ENCODE measurements around the gene ART4.
A peak's percentile ranks its signal among the peaks of the same experiment; 100 is the strongest.

Gene ART4

DNA sequence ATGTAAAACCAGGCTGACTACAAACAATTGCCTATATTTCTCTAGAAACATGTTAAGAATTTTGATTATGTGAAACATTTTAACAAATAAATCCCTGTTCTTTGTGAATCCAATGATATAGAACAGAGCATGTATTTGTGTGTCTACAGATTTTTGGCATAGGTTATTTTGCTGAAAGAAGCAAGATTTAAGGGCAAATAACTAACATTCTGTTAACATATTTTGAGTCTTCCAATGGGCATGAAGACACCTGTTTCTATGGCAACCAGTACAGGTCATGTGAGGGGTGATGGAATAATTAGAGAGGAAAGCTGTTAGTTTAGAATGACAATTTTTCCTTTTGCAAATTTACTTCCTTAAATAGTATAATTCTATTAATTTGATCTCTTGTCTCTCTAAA, 8.8 kb downstream of the ART4 start:
- TF ChIP-seq PPARA (CRISPR knock-in tag; IDR thresholded peaks at IDR 0.05; ENCODE audit: borderline replicate concordance): no peak
- no peak for TF ChIP-seq TOX (CRISPR knock-in tag; IDR thresholded peaks at IDR 0.05; ENCODE audit: borderline replicate concordance)
- no peak for TF ChIP-seq BACH2 (CRISPR knock-in tag; IDR thresholded peaks at IDR 0.05; ENCODE audit: borderline replicate concordance)
- TF ChIP-seq ZNF70 (CRISPR knock-in tag; IDR thresholded peaks at IDR 0.05): no peak
- TF ChIP-seq ZNF8 (CRISPR knock-in tag; IDR thresholded peaks at IDR 0.05): no peak
- TF ChIP-seq CSDC2 (CRISPR knock-in tag; IDR thresholded peaks at IDR 0.05): no peak
- no peak for TF ChIP-seq ARNTL (CRISPR knock-in tag; IDR thresholded peaks at IDR 0.05; ENCODE audit: borderline replicate concordance, low read depth)
- TF ChIP-seq ESRRG (CRISPR knock-in tag; IDR thresholded peaks at IDR 0.05): no peak
- TF ChIP-seq ISL1 (CRISPR knock-in tag; IDR thresholded peaks at IDR 0.05): peak; percentile 56; the same call in 1 of the 2 replicates
- no peak; the same call in 2 of the 3 replicates for ATAC-seq

DNA sequence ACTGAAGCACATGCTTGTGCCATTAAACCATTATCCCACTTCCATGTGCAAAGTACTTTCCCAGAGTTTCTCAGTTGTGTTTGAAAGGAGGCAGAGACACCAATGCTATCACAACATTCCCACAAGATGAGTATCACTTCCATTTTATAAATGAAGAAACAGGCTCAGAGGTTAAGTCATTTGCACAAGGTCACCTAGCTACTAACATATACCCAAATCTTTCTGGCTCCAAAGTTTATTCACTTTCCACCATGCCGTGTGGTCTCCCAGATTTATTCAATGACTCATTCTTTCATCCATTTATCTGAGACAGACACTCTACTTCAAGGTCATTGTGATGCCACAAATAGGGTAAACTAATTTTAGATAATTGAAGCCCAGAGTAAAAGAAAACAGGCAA, 9.4 kb downstream of the ART4 start:
- TF ChIP-seq SNAI2 (CRISPR knock-in tag; IDR thresholded peaks at IDR 0.05) (peak; percentile 52; the same call in 1 of the 2 replicates), ISL1 (CRISPR knock-in tag; IDR thresholded peaks at IDR 0.05) (peak; percentile 64), CSDC2 (CRISPR knock-in tag; IDR thresholded peaks at IDR 0.05) (peak; percentile 94; the same call in 1 of the 2 replicates), TCF4 (CRISPR knock-in tag; IDR thresholded peaks at IDR 0.05; ENCODE audit: borderline replicate concordance) (0 out of 2 replicates have a peak, but pooled peaks have one; percentile 7), PPARA (CRISPR knock-in tag; IDR thresholded peaks at IDR 0.05; ENCODE audit: borderline replicate concordance) (no peak), ZFP3 (CRISPR knock-in tag; IDR thresholded peaks at IDR 0.05) (peak; percentile 84), GLIS3 (CRISPR knock-in tag; IDR thresholded peaks at IDR 0.05) (0 out of 2 replicates have a peak, but pooled peaks have one; percentile 36), TOX (CRISPR knock-in tag; IDR thresholded peaks at IDR 0.05; ENCODE audit: borderline replicate concordance) (no peak)
- TF ChIP-seq, protein P1, sequence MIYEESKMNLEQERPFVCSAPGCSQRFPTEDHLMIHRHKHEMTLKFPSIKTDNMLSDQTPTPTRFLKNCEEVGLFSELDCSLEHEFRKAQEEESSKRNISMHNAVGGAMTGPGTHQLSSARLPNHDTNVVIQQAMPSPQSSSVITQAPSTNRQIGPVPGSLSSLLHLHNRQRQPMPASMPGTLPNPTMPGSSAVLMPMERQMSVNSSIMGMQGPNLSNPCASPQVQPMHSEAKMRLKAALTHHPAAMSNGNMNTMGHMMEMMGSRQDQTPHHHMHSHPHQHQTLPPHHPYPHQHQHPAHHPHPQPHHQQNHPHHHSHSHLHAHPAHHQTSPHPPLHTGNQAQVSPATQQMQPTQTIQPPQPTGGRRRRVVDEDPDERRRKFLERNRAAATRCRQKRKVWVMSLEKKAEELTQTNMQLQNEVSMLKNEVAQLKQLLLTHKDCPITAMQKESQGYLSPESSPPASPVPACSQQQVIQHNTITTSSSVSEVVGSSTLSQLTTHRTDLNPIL (CRISPR knock-in tag; IDR thresholded peaks at IDR 0.05; ENCODE audit: low read depth): peak; percentile 33; the same call in 1 of the 2 replicates
- TF ChIP-seq, protein P2, sequence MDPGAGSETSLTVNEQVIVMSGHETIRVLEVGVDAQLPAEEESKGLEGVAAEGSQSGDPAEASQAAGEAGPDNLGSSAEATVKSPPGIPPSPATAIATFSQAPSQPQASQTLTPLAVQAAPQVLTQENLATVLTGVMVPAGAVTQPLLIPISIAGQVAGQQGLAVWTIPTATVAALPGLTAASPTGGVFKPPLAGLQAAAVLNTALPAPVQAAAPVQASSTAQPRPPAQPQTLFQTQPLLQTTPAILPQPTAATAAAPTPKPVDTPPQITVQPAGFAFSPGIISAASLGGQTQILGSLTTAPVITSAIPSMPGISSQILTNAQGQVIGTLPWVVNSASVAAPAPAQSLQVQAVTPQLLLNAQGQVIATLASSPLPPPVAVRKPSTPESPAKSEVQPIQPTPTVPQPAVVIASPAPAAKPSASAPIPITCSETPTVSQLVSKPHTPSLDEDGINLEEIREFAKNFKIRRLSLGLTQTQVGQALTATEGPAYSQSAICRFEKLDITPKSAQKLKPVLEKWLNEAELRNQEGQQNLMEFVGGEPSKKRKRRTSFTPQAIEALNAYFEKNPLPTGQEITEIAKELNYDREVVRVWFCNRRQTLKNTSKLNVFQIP (CRISPR knock-in tag; IDR thresholded peaks at IDR 0.05; ENCODE audit: borderline replicate concordance, low read depth): no peak
- peak; percentile 6; the same call in 1 of the 3 replicates for ATAC-seq

DNA sequence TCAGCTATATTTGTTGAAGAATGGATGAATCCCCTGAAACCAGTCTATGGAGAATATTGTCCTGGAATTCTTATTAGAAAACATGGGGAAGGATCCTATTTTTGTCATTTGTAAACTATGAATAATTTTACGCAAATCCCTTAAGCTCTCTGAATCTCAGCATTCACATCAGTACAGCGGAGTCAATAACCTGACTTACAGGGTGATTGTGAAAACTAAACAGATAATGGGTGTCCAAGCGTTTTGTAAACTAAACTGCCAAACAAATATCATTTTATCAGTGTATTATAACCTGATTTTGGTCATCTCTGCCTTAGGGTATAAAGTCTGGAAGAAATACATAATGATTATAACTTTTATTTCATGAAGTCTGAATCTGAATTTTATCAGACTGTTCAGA, 10.0 kb downstream of the ART4 start:
- ATAC-seq: no peak
- TF ChIP-seq ZNF8 (CRISPR knock-in tag; IDR thresholded peaks at IDR 0.05) (no peak), ZNF565 (CRISPR knock-in tag; conservative IDR thresholded peaks at IDR 0.05; ENCODE audit: low read depth) (no peak), ZFP3 (CRISPR knock-in tag; IDR thresholded peaks at IDR 0.05) (no peak), ESRRG (CRISPR knock-in tag; IDR thresholded peaks at IDR 0.05) (no peak), TOX (CRISPR knock-in tag; IDR thresholded peaks at IDR 0.05; ENCODE audit: borderline replicate concordance) (no peak)
- TF ChIP-seq, protein P3, sequence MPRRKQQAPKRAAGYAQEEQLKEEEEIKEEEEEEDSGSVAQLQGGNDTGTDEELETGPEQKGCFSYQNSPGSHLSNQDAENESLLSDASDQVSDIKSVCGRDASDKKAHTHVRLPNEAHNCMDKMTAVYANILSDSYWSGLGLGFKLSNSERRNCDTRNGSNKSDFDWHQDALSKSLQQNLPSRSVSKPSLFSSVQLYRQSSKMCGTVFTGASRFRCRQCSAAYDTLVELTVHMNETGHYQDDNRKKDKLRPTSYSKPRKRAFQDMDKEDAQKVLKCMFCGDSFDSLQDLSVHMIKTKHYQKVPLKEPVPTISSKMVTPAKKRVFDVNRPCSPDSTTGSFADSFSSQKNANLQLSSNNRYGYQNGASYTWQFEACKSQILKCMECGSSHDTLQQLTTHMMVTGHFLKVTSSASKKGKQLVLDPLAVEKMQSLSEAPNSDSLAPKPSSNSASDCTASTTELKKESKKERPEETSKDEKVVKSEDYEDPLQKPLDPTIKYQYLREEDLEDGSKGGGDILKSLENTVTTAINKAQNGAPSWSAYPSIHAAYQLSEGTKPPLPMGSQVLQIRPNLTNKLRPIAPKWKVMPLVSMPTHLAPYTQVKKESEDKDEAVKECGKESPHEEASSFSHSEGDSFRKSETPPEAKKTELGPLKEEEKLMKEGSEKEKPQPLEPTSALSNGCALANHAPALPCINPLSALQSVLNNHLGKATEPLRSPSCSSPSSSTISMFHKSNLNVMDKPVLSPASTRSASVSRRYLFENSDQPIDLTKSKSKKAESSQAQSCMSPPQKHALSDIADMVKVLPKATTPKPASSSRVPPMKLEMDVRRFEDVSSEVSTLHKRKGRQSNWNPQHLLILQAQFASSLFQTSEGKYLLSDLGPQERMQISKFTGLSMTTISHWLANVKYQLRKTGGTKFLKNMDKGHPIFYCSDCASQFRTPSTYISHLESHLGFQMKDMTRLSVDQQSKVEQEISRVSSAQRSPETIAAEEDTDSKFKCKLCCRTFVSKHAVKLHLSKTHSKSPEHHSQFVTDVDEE (CRISPR knock-in tag; IDR thresholded peaks at IDR 0.05): no peak
- TF ChIP-seq, protein P1 (CRISPR knock-in tag; IDR thresholded peaks at IDR 0.05; ENCODE audit: low read depth): no peak

DNA sequence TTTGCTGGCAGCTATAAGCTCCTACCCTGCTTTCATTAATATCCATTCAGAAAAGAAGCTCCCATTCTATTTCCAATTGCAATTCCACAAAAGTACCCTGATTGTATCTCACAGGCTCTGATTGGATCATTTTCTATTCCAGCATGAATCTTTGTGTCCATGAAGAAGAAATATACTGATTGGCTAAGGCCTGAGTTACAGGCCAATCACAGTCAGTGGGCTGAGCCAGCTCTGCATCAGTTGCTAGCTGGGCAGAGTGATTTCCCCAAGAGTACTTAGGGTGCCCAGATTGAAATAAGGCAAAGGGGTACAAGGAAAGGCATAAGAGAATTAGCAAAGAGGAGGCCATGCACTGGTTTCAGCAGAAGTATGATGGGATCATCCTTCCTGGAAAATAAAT, 14.4 kb downstream of the ART4 start:
- peak; percentile 84 for ATAC-seq
- TF ChIP-seq, protein P4, sequence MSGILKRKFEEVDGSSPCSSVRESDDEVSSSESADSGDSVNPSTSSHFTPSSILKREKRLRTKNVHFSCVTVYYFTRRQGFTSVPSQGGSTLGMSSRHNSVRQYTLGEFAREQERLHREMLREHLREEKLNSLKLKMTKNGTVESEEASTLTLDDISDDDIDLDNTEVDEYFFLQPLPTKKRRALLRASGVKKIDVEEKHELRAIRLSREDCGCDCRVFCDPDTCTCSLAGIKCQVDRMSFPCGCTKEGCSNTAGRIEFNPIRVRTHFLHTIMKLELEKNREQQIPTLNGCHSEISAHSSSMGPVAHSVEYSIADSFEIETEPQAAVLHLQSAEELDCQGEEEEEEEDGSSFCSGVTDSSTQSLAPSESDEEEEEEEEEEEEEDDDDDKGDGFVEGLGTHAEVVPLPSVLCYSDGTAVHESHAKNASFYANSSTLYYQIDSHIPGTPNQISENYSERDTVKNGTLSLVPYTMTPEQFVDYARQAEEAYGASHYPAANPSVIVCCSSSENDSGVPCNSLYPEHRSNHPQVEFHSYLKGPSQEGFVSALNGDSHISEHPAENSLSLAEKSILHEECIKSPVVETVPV (CRISPR knock-in tag; IDR thresholded peaks at IDR 0.05): no peak
- TF ChIP-seq OSR1 (CRISPR knock-in tag; IDR thresholded peaks at IDR 0.05): no peak
- TF ChIP-seq ESRRG (CRISPR knock-in tag; IDR thresholded peaks at IDR 0.05): no peak
- no peak for TF ChIP-seq TCF4 (CRISPR knock-in tag; IDR thresholded peaks at IDR 0.05; ENCODE audit: borderline replicate concordance)
- no peak for TF ChIP-seq ARNTL (CRISPR knock-in tag; IDR thresholded peaks at IDR 0.05; ENCODE audit: borderline replicate concordance, low read depth)
- TF ChIP-seq, protein P2 (CRISPR knock-in tag; IDR thresholded peaks at IDR 0.05; ENCODE audit: borderline replicate concordance, low read depth): no peak
- no peak for TF ChIP-seq BACH2 (CRISPR knock-in tag; IDR thresholded peaks at IDR 0.05; ENCODE audit: borderline replicate concordance)
- TF ChIP-seq ISL1 (CRISPR knock-in tag; IDR thresholded peaks at IDR 0.05): no peak
- no peak for TF ChIP-seq PPARA (CRISPR knock-in tag; IDR thresholded peaks at IDR 0.05; ENCODE audit: borderline replicate concordance)
- TF ChIP-seq ZC3H10 (CRISPR knock-in tag; IDR thresholded peaks at IDR 0.05): no peak
- TF ChIP-seq SNAI2 (CRISPR knock-in tag; IDR thresholded peaks at IDR 0.05): no peak
- no peak for TF ChIP-seq RARB (CRISPR knock-in tag; IDR thresholded peaks at IDR 0.05)
- no peak for TF ChIP-seq ZNF8 (CRISPR knock-in tag; IDR thresholded peaks at IDR 0.05)
- no peak for TF ChIP-seq GLIS3 (CRISPR knock-in tag; IDR thresholded peaks at IDR 0.05)
- no peak for TF ChIP-seq ZNF565 (CRISPR knock-in tag; conservative IDR thresholded peaks at IDR 0.05; ENCODE audit: low read depth)

All from SK-N-SH treated with all-trans-retinoic acid at 6 μM for 48 hours (cell line).